Left renal pelvis (tissue), 4 donors: ENCODE measurements around the gene KRTAP22-1. TPM values are rescaled to one million over a fixed set of nuclear protein-coding genes. Genes with fewer than 3 reads are reported as not detected.

Source experiments
- DNase-seq, 4 donors: peaks; one replicate each; pipeline ENCODE4 v3.0.0-alpha.2; 2013; ENCODE audit warnings: low read depth in 4 of 4, low spot score in 3 of 4
- polyA plus RNA-seq, 4 donors: library from polyadenylated mRNA; unstranded; fragments of 120-200 nt; gene quantifications; one replicate each; pipeline ENCODE4 v1.2.1, GENCODE V29; 2013; ENCODE audit not compliant: insufficient read length in 4 of 4

KRTAP22-1 gene
- polyA plus RNA-seq, 4 donors, result not detected

DNA sequence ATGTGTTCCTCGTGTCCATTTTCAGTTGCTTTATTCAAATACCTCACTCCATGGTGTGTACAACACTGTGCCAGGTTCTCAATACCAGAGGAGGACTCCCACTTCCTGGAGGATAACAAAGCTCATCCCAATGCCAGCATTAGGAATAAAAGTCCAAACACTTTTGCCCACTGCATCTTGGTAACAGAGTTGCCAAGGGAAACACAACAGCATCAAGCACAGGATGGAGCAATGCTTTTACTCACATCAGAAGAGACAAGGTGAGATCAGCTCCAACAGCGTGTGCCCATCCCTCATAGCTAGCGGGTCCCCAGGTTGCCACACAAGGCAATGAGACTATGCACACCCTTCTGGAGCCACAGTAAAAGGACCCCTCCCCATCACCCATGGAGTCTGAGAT is 22.5 kb downstream of the KRTAP22-1 start:
- no peak for DNase-seq

GRCh38 chr21:30625449-30626165 is 24.7 kb downstream of the KRTAP22-1 start:
- no peak for DNase-seq

DNA sequence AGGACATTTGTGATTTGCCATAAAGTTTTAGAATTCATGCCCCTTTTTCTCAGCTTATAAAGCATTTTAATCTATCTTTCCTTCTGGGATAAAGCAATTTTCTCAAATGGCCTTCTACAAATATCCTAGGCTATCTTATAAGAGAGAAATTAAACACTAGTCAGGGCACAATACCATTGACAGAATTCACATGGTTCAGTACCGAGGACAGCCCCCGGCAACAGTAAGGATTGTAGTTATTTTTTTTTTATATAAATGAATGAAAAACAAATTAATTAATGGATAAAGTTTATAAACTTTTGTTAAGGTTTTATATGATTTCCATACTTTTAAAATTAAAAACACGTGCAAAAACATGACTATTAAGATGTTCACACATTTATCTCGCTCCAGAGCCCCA is 27.2 kb downstream of the KRTAP22-1 start:
- DNase-seq, result no peak

GRCh38 chr21:30629200-30629599 is 28.3 kb downstream of the KRTAP22-1 start:
- no peak for DNase-seq

- DNase-seq, result no peak
Observed at GRCh38 chr21:30634906-30635305, 34.0 kb downstream of the KRTAP22-1 start, which contains the start of gene KRTAP20-2. Gene KRTAP20-2 (plus strand): TSS chr21:30635206. CDS start chr21:30635264, 58 bp downstream.

GRCh38 chr21:30638686-30639085 is 37.8 kb downstream of the KRTAP22-1 start:
- DNase-seq, result no peak

DNA sequence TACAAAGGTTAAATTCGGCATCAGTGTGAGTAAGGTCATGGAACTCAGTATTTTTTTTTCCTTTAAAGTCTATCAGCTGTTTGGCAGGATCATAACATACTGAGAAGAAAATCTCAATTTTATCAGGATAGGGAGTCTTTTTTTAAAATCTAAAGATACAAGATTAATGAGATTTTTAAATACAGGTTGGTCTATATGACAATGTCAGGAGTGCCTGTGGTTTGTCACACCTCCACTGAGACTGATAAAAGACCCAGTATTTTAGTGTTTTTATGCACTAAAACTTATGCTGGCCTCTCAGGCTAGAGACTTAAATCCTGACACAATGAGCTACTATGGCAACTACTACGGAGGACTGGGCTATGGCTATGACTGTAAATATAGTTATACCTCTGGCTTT is 41.7 kb downstream of the KRTAP22-1 start, which contains the start of gene KRTAP20-3:
Gene KRTAP20-3 (plus strand): TSS at position 301 of the 400 bp plus-strand sequence.
- DNase-seq, result no peak

DNA sequence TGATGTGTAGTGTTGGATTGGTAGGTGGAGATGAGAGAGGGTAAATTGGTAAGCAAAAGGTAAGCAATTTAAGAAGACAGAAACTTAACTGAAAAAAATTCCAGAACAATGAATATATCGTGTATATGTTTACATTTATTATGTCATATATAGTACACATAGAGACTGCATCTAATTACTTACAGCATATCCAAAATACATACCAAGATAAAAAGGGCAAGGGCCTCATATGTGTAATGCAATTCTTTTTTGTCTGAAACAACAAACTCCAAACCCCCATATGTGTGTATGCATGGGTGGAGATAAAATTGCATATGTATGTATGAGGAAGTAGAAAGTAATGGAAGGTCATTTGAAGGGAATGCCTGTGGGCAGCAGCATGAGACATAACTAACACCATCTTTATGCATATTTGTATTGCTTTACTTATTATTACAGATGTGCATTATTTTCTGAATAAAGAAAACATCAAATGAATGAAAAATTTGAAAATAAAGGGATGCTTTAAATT is 46.1 kb downstream of the KRTAP22-1 start:
- no peak for DNase-seq

Other genes with a start within 250 kb of the KRTAP22-1 start
- not detected for gene KRTAP13-2, start 228.8 kb upstream of the KRTAP22-1 start, polyA plus RNA-seq
- not detected for gene KRTAP13-1, start 205.1 kb upstream of the KRTAP22-1 start, polyA plus RNA-seq
- gene KRTAP13-3, start 175.2 kb upstream of the KRTAP22-1 start, polyA plus RNA-seq, result not detected
- not detected for gene KRTAP13-4, start 170.9 kb upstream of the KRTAP22-1 start, polyA plus RNA-seq
- gene KRTAP15-1, start 160.8 kb upstream of the KRTAP22-1 start, polyA plus RNA-seq, result not detected
- not detected for gene KRTAP19-1, start 120.7 kb upstream of the KRTAP22-1 start, polyA plus RNA-seq
- not detected for gene KRTAP19-2, start 113.7 kb upstream of the KRTAP22-1 start, polyA plus RNA-seq
- gene KRTAP19-3, start 109.1 kb upstream of the KRTAP22-1 start, polyA plus RNA-seq, result not detected
- gene KRTAP19-4, start 103.9 kb upstream of the KRTAP22-1 start, polyA plus RNA-seq, result not detected
- gene KRTAP19-5, start 98.9 kb upstream of the KRTAP22-1 start, polyA plus RNA-seq, result not detected
- not detected for gene KRTAP19-6, start 59.2 kb upstream of the KRTAP22-1 start, polyA plus RNA-seq
- gene KRTAP19-7, start 39.8 kb upstream of the KRTAP22-1 start, polyA plus RNA-seq, result not detected
- gene KRTAP22-2, start 10.7 kb upstream of the KRTAP22-1 start, polyA plus RNA-seq, result not detected
- not detected for gene KRTAP6-3, start 8.6 kb upstream of the KRTAP22-1 start, polyA plus RNA-seq
- gene KRTAP6-2, start 2.2 kb upstream of the KRTAP22-1 start, polyA plus RNA-seq, result not detected
- gene KRTAP6-1, start 12.8 kb downstream of the KRTAP22-1 start, polyA plus RNA-seq, result not detected
- not detected for gene KRTAP20-1, start 15.3 kb downstream of the KRTAP22-1 start, polyA plus RNA-seq
- gene KRTAP20-4, start 19.5 kb downstream of the KRTAP22-1 start, polyA plus RNA-seq, result not detected
- not detected for gene KRTAP20-2, start 34.1 kb downstream of the KRTAP22-1 start, polyA plus RNA-seq
- not detected for gene KRTAP20-3, start 41.8 kb downstream of the KRTAP22-1 start, polyA plus RNA-seq
- gene KRTAP21-3, start 117.7 kb downstream of the KRTAP22-1 start, polyA plus RNA-seq, result not detected
- not detected for gene KRTAP21-2, start 146.2 kb downstream of the KRTAP22-1 start, polyA plus RNA-seq
- gene KRTAP21-1, start 154.3 kb downstream of the KRTAP22-1 start, polyA plus RNA-seq, result not detected
- not detected for gene KRTAP8-1, start 212.2 kb downstream of the KRTAP22-1 start, polyA plus RNA-seq
- not detected for gene KRTAP7-1, start 228.7 kb downstream of the KRTAP22-1 start, polyA plus RNA-seq